Posterior cingulate gyrus (tissue), 11 donors: Measurements from ENCODE around the gene PLD4.
A peak's percentile ranks its signal among the peaks of the same experiment; 100 is the strongest.

Source experiments
- DNase-seq, 10 donors: peaks; one replicate each; pipeline versions ENCODE4 v3.0.0 to v3.0.0-alpha.2; 2020 to 2021; ENCODE audit warnings: mixed read lengths in 3 of 10
- intact Hi-C: fragments of 100-400 bp; cut with DNase I; formaldehyde crosslinking; loops from one replicate; pipeline ENCODE4 v1.15.1; 2023

Gene PLD4

DNA sequence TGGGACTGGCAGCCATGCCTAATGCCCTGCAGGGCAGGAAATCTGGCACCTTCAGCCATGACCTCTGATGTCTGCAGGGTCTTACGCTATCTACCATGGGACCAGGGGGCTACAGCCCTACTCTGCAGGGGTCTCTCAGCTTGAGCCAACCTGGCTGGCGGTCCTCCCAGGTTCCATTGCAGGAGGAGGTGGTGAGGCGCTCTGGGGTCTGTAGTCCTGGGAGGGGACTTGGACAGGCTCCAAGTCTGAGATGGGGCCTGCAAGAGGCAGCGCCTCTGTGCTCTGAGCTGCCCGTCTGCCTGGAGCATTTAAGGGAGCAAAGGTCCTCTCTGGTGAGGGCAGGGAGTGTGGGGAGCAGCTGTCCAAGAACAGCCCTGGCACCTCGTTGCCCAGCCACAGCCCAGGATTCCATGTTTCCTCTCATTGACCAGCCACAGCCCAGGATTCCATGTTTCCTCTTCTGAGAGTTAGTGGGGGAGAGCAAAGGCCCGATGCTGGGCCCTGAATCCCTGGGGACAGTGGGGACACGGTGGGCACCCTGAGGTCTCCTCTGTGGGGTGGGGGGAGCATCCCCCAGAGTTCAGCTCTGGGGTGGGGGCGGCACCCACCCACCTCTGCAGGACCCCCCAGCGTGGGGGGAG, 655 bp downstream of the PLD4 start:
- intact Hi-C loops, result no loop called here
- DNase-seq, result no peak

DNA sequence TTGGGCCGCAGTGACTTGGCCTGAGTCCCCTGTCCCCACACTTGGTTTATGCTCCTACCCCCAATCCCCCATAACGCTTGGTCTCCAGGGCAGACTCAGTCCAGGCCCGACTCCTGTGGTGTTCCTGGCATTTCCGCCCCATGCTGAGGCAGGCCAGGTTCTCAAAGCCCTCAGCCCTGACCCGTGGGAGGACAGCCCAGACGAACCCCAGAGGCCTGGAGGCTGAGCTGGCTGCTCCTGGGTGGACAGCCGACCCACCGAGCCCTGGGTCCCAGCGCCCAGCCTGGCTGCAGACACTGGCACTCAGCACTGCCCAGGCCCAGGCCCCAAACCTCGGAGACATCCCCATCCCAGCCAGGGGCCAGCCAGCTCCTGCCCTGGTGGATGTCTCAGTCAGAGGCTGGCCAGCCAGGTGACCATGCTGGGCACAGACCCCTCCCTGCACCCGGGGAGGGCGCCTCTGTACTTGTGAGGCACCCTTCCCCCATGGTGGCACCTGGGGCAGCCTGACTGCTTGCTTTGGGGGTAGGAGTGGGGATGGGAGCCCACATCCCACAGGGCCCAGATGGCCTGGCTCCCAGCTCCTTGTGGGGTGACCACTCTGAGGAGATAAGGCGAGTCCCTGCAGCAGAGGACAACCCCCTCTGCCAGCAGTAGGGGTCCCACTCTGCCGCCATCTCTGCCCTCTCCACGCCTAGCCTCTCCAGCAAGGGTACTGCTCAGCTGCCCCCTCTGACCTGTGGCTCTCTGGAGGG, 1.4 kb downstream of the PLD4 start:
- intact Hi-C loops, result no loop called here
- peak in 2 of 10 donors; percentile 82 to 84 for DNase-seq

DNA sequence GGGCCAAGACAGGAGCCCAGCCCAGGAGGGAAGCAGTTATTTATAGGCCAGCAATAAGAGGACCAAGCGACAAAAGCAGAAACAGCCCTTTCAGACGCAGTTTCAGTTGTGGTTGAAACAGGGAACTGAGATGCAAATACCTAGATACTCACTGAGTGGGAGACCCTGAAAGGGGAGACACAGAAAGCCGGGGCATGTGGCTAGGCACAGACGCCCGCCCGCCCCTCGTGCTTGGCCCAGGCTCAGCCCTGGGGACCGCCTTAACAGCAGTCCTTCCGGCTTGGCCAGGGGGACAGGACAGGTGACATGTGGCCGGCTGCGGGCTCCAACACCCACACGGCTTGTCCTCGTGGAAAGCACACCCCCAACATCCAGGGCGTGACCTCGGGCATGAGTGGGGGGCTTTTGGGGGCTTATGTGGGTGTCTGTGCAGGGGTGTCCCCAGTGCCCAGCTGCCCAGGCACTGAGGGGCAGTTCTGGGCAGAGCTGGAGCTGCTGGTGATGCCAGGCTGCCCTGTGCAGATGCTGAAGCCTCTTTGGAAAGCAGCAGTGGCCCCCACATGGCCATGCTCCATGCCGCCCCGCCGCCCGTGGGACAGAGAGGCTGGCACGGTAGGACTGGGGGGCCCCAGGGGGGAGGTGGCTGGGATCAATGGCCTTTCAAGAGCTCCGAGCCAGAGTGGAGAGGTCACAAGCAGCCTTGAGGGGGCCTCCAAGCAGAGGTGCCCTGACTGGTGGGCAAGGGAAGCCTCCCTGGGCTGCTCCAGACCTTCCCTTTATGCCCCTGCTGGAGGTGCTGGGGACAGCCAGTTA, 2.1 kb downstream of the PLD4 start:
- peak in 2 of 10 donors; percentile 31 to 81 for DNase-seq
- intact Hi-C loops, result no loop called here

DNA sequence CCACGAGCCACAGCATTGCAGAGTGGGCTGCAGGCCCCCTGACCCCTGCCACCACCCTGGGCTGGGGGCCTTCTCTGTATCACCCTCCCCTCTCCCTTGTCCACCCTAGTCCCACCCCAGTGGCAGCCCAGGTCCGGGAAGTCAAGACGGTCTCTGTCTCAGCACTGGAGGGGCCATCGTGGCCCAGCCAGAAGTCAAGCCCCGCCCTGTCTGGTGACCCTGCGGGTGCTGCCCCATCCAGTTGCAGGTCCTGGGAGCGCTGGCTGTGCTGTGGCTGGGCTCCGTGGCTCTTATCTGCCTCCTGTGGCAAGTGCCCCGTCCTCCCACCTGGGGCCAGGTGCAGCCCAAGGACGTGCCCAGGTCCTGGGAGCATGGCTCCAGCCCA, 2.7 kb downstream of the PLD4 start:
- DNase-seq, result peak in 2 of 10 donors; percentile 82
- intact Hi-C loops, result no loop called here

DNA sequence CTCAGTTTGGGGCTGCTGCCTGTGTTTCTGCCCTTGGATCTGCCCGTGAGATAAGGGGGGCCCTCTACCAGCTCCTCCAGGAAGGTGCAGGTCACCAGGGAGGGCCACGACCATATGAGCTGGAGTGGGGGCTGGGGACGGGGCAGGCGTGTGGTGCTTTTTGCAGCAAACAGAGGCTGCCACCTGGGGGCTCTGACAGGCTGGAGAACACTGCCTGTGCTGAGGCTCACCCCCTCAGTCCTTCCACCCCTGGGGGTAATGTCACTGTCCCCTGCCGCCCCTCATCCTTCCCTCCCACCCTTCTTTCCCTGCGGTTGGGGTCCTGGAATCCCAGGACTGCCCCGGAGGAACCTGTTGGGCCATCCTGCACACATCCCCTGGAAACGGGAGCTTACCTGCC, 3.2 kb downstream of the PLD4 start:
- DNase-seq, result peak in 1 of 10 donors; percentile 64

DNA sequence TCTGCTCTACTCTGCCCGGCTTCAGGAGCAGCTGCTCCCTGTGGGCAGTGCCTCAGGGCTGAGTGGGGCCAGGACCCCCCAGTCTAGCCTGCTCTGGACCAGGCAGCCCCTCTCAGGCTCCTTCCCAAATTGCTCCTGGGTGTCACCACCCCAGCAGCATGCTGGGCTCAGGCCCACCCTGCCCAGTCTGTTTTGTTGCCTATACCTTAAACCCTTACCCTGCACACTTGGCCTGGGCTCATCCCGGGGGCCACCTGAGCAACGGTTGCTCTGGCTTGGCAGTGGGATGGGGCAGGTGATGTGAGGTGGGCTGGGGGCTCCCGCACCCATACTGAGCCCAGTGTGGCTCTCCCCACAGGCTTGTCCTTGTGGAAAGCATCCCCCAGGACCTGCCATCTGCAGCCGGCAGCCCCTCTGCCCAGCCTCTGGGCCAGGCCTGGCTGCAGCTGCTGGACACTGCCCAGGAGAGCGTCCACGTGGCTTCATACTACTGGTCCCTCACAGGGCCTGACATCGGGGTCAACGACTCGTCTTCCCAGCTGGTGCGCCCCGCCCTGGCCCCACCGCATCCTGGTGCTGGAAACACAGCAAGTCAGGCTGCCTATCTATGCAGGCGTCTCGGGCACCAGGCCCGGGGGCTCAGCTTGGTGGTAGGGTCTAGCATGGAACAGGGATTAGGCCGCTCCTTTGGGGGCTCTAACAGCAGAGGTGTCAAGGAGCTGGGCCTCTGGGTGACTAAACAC, 3.9 kb downstream of the PLD4 start:
- DNase-seq, result peak in 2 of 10 donors; percentile 80 to 83
- intact Hi-C loops, result no loop called here

More for the DNA sequence above, 3.2 kb downstream of the PLD4 start:
- intact Hi-C loops, result no loop called here

DNA sequence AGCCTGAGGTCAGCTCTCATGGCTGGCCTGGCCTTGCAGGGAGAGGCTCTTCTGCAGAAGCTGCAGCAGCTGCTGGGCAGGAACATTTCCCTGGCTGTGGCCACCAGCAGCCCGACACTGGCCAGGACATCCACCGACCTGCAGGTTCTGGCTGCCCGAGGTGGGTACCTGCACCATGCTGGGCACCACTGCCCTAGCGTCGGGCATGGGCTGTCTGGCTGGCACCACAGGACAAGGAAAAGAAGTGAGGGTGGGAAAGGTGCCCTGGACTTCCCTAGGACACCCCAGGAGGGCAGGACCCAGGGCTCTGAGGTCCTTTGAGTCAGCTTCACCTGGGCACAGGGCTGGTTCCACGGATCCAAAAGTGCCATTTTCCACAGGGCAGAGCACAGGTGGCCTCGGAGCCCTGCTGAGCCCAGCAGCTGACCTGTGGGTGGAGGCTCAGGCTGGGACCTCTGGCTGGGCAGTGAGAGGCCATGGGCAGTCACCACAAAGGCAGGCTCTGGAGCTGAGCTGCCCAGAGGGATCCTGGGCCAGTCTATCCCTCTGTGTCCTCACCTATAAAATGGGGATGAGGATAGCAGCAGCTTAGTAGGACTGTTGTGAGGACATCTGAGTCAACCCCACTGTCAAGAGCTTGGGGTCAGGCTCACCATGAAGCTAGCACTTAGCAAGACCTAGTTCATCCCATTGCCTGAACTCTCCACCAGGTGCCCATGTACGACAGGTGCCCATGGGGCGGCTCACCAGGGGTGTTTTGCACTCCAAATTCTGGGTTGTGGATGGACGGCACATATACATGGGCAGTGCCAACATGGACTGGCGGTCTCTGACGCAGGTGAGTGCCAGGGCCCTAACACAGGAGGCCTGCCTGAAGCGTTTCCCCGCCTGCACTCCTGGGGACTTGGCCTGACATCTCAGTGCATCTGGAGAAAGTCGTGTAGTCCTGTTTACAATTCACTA, 4.9 kb downstream of the PLD4 start:
- peak in 2 of 10 donors; percentile 60 to 75 for DNase-seq
- intact Hi-C loops, result no loop called here

DNA sequence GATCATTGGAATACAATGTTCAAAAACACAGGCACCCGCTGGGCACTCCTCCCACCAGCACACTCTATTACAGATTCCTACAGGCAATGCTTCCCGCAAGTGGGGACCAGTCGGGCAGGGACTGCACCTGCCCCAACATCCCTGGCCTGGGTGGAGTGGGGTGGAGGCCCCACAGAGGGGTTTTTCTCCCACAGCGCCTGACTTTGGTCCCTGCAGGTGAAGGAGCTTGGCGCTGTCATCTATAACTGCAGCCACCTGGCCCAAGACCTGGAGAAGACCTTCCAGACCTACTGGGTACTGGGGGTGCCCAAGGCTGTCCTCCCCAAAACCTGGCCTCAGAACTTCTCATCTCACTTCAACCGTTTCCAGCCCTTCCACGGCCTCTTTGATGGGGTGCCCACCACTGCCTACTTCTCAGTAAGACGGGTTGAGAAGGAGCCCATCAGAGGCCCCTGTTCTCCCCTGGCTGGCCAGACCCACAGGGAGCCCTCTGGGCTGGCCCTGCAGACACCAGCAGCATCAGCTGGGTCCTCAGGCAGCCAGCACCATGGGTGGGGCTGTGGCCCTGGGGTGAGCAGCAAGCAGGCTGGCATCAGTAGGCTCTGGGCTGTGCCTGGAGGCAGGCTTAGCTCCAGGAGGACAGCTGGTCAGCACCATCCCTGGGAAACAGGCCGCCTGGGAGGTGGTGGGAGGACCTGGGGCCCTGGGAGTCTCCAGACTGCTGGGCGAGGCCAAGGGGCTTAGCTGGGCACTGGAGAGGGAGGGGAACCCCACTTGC, 6.0 kb downstream of the PLD4 start:
- intact Hi-C loops, result no loop called here
- peak in 2 of 10 donors; percentile 80 for DNase-seq

DNA sequence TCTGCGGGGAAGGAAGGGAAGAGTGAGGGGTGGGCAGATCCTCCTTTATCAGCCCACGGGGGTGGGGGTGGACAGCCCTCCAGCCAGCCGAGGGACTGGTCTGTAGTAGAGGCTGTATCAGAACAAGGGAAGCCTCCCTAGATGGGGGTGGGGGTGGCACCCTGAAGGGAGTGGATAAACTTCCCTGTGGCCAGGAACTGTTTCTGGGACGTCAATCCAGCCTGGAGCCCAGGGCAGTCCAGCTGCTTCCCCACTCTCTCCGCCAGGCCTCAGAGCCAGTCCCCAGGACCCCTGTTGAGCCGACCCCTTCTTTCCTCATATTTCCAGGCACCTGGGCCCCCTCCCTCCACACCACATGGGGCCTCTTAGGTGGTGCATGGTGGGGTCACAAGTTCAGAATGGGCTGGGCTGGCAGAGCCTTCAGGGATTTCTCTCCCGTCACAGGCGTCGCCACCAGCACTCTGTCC, 6.7 kb downstream of the PLD4 start:
- DNase-seq, result peak in 1 of 10 donors; percentile 68
- intact Hi-C loops, result no loop called here

DNA sequence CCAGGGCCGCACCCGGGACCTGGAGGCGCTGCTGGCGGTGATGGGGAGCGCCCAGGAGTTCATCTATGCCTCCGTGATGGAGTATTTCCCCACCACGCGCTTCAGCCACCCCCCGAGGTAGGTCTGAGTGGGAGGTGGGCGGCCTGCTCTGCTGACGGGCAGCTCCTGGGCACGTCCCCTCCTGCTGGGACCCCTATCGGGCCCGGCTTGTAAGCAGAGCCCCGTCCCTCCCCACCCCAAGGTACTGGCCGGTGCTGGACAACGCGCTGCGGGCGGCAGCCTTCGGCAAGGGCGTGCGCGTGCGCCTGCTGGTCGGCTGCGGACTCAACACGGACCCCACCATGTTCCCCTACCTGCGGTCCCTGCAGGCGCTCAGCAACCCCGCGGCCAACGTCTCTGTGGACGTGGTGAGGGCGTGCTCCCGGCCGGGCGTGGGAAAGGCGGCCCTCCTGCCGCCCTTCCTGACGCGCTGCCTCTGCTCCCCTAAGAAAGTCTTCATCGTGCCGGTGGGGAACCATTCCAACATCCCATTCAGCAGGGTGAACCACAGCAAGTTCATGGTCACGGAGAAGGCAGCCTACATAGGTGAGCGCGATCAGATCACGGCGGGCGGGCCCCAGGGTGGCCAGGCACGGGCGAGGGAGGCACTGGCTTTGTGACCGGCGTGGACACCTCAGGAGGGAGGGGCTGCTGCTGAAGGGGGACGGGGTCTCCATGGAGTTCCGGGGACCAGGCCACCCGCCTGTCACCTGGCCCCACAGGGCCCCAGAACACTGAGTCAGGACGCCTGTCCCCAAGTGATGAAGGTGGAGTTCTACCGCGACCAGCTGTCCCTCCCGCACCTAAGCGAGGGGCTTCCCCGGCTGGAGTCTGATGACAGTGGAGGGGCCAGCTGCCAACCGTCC, 7.3 kb downstream of the PLD4 start:
- DNase-seq, result peak in 2 of 10 donors; percentile 69 to 79

DNA sequence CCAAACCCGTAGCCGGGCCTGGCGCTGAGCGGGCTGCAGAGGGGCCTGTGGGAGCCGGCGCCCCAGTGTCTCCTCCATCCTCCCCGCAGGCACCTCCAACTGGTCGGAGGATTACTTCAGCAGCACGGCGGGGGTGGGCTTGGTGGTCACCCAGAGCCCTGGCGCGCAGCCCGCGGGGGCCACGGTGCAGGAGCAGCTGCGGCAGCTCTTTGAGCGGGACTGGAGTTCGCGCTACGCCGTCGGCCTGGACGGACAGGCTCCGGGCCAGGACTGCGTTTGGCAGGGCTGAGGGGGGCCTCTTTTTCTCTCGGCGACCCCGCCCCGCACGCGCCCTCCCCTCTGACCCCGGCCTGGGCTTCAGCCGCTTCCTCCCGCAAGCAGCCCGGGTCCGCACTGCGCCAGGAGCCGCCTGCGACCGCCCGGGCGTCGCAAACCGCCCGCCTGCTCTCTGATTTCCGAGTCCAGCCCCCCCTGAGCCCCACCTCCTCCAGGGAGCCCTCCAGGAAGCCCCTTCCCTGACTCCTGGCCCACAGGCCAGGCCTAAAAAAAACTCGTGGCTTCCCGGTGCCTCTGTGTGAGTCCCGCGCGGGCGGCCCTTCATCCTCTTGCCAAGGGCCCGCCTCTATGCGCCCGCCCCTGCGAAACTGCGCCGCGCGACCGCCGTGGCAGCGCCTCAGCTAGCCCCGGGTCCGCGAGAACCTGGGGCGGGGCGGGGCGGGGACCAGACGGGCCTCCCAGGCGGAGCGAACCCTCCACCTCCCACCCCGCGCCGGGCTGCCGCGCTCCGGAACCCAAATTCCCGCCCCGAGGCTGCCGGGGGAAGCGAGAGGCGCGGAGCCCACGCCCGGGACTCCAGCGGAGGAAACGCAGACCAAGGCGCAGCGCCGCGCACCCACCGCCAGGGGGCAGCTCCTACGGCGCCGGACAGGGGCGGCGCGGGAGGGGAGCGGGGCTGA, 8.3 kb downstream of the PLD4 start:
- peak; percentile 71 to 97 (median 82) for DNase-seq
- intact Hi-C loops, result no loop called here

More for the DNA sequence above, 7.3 kb downstream of the PLD4 start:
- intact Hi-C loops, result no loop called here

DNA sequence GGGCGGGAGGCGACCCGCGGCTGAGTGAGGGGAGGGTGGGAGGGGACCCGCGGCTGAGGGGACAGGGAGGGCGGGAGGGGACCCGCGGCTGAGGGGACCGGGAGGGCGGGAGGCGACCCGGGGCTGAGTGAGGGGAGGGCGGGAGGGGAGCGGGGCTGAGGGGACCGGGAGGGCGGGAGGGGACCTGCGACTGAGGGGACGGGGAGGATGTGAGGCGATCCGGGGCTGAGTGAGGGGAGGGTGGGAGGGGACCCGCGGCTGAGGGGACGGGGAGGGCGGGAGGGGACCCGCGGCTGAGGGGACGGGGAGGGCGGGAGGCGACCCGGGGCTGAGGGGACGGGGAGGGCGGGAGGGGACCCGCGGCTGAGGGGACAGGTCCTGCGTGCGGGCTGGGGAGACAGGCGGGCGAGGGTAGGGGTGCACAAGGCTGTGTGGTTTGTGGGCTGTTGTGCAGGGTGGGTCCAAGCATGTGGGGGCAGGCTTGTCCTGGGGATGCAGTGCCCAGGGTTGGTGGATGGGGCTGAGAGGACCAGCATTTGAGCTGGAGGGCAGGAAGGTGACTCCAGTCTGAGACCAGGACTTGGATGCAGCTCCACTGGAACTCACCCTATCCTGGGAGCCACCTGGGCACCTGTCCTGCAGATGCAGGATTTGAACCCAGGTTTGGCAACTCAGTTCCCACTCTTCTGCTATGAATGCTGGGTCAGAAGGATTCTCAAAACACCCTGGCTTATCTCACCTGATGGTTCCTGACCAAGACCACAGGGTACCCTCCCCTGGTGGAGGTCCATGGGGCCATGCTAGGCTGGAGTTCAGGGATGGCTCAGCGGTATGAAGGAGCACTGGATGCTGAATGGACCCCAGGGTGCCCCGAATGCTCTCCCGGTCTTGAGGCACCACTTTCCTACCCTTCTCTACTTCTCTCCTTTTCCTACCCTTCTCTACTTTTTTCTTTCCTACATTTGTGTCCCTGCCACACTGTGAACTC, 9.4 kb downstream of the PLD4 start:
- intact Hi-C loops, result no loop called here
- peak in 2 of 10 donors; percentile 2 to 72 for DNase-seq

DNA sequence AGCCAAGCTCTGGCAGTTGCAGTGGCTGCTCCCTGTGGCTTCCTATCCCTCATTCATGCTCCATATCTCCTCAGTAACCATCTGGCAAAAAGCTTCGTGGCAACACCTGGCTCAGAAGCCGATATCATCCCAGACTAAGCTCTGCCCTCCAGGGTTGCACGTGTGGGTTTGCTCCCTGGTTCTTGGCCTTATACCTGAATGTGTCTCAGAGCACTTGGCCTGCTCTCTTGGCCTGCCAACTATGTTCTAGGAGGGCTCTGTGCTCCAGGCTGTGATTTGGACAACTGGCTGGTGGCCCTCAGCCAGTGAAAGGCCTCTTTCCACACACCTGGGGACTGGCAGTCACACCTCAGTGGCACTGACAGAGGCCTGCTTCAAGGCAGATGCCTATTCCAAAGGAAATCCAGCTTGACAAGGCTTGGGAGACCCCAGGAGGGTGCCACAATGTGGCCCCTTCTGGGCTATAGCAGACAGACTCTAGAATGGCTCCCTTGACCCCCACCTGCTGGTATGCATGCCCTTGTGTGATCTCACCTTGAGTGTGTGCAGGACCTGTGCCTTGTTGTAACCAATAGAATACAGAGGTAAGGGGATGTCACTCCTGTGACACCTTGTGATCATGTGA, 10.5 kb downstream of the PLD4 start:
- DNase-seq, result peak in 2 of 10 donors; percentile 5 to 77
- intact Hi-C loops, result no loop called here

DNA sequence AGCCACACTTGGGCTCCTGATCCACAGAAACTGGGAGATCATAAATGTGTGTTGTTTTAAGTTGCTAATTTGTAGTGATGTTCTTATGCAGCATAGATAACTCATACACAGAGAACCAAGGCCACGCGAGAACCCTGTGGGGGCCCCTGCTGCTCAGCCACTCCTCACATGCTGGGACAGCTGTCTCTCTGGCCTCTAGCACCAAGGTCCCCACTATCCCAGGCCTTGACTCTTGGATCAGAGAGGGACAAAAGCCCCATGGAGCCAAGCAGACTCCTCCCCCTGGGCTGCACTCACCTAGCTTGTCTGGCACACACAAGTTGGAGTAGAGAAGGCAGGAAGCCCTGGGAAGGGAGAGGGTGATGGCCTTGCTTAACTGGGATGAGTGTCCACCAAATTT, 11.3 kb downstream of the PLD4 start:
- intact Hi-C loops, result no loop called here
- DNase-seq, result peak in 2 of 10 donors; percentile 4 to 36
